GM18870 (cell line): ENCODE measurements around the gene TMEM236.
"Not testable (repeated sequence)": the region's sequence is repeated elsewhere in the genome, so short reads cannot be mapped to it uniquely, and the experiment has no call there.

Experiments used
- ATAC-seq: cut with Tn5 transposase; IDR thresholded peaks from one replicate; pipeline ENCODE4 v1.9.1; 2021; ENCODE audit warnings: moderate library complexity; ENCODE audit not compliant: unreplicated experiment

Gene TMEM236

GRCh38 chr10:17751781-17752445 lies at the start of gene TMEM236:
Gene TMEM236, plus strand, starts transcription at chr10:17752201. Its CDS starts 95 bp downstream, at chr10:17752296.
- no peak for ATAC-seq

GRCh38 chr10:17703706-17704105 lies 48.3 kb upstream of the TMEM236 start:
- ATAC-seq = no peak

- no peak for ATAC-seq
Observed at GRCh38 chr10:17708821-17709220, 43.2 kb upstream of the TMEM236 start.

- ATAC-seq = no peak
Observed at GRCh38 chr10:17709492-17709891, 42.5 kb upstream of the TMEM236 start.

- ATAC-seq = no peak
Observed at GRCh38 chr10:17710181-17710580, 41.8 kb upstream of the TMEM236 start.

GRCh38 chr10:17712053-17712452 lies 39.9 kb upstream of the TMEM236 start:
- ATAC-seq = no peak

- no peak for ATAC-seq
Observed at GRCh38 chr10:17712717-17713471, 39.1 kb upstream of the TMEM236 start.

GRCh38 chr10:17713758-17714157 lies 38.2 kb upstream of the TMEM236 start:
- ATAC-seq = no peak

- ATAC-seq = no peak
Observed at GRCh38 chr10:17716161-17716560, 35.8 kb upstream of the TMEM236 start.

GRCh38 chr10:17722317-17723014 lies 29.5 kb upstream of the TMEM236 start:
- ATAC-seq = not testable (repeated sequence)

- ATAC-seq = no peak
Observed at GRCh38 chr10:17725703-17726102, 26.3 kb upstream of the TMEM236 start.

- no peak for ATAC-seq
Observed at GRCh38 chr10:17729630-17730029, 22.4 kb upstream of the TMEM236 start.

- no peak for ATAC-seq
Observed at GRCh38 chr10:17730667-17731066, 21.3 kb upstream of the TMEM236 start.

GRCh38 chr10:17731331-17732020 lies 20.5 kb upstream of the TMEM236 start:
- ATAC-seq = no peak

- ATAC-seq = no peak
Observed at GRCh38 chr10:17733620-17734019, 18.4 kb upstream of the TMEM236 start.

- ATAC-seq = no peak
Observed at GRCh38 chr10:17734432-17735080, 17.4 kb upstream of the TMEM236 start.

GRCh38 chr10:17735166-17735941 lies 16.6 kb upstream of the TMEM236 start:
- no peak for ATAC-seq

- ATAC-seq = no peak
Observed at GRCh38 chr10:17736223-17736622, 15.8 kb upstream of the TMEM236 start.

- no peak for ATAC-seq
Observed at GRCh38 chr10:17737027-17737965, 14.7 kb upstream of the TMEM236 start.
